NOMO-1 treated with dmso at 0.1 percent for 144 hours (cell line): ENCODE results near the gene SLC25A48.
"Not testable (repeated sequence)": the region's sequence is repeated elsewhere in the genome, so short reads cannot be mapped to it uniquely, and the experiment has no call there.

ENCODE experiments used
- DNase-seq: peaks from one replicate; lab custom pipeline; 2025; ENCODE audit not compliant: unreplicated experiment; lab: John Stamatoyannopoulos, UW

SLC25A48 gene

DNA sequence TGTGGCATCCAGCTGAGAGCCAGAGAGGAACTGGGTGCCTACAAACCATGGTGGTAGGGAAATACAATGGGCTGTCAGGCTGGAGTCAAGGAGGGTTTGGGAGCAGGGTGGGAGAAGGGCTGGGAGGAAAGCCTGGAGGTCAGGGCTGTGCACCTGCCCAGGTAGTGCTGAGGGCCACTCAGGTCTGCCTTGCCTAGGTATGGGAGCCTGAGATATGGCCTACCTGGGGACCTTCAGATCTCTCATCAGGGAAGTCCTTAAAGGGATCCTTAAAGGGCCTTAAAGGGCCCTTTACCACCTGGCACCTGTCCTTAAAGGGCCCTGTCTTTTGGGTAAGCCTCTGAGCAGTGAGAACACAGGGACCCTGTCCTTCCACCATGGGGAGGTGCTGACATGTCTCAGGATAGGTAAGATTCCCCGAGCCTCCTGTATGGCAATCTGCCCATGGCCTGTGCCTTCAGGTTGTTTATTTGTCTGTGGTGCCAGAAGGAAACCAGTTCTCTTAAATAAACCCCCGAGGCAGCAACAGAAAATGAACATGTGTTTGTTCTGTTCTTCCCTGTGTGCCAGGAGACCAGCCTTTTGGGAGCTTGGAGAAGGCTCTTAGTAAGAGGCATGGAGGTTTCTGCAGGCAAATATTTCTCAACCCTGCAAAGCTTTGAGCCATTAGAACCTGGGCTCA is 23.3 kb downstream of the SLC25A48 start:
- no peak for DNase-seq

DNA sequence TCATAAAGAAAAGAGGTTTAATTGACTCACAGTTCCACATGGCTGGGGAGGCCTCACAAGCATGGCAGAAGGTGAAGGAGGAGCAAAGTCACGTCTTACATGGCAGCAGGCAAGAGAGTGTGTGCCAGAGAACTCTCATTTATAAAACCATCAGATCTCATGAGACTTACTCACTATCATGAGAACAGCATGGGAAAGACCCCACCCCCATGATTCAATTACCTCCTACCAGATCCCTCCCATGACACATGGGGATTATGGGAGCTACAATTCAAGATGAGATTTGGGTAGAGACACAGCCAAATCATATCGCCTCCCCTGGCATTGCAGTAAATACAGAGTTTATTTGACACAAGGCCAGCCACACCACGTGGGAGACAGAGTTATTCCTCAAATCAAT is 24.7 kb downstream of the SLC25A48 start:
- not testable (repeated sequence) for DNase-seq

DNA sequence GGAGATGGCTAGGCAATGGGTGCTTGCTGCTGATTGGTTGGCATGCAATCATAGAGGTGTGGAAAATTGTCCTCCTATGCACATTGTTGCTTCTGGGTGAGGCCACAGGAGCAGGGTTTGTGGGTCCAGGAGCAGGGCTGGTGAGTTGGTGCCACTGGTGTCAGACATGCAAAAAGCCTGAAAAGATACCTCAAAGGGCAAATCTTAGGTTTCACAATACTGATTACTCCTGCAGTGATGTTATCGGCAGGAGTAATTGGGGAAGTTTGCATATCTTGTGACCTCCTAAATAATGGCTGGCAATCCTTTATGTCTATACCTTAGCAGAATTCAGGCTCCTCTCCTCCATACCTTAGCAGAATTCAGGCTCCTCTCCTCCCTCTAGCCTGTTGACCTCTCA is 25.2 kb downstream of the SLC25A48 start:
- DNase-seq = no peak

- no peak for DNase-seq
Observed at GRCh38 chr5:135861641-135862040, 27.2 kb downstream of the SLC25A48 start.

DNA sequence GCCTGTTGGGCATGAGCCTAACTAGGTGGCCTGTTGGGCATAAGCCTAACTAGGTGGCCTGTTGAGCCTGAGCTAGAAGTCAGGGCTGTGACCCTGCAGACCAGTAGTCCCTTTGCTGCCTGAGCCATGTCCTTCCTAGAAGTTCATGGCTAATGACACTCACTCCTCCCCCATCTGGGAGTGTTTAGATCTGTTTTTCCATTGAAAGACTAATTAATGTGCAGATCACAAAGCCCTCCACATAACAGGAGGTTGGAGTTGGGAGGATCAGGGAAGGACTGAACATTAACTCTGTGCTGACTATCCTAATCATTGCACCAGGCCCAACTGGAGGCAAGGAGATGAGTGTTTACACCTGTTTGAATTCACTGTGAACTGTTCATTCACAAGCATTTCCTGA is 27.6 kb downstream of the SLC25A48 start:
- no peak for DNase-seq

- DNase-seq = no peak
Observed at GRCh38 chr5:135862744-135863143, 28.3 kb downstream of the SLC25A48 start.

GRCh38 chr5:135864503-135865435 is 30.3 kb downstream of the SLC25A48 start:
- no peak for DNase-seq

DNA sequence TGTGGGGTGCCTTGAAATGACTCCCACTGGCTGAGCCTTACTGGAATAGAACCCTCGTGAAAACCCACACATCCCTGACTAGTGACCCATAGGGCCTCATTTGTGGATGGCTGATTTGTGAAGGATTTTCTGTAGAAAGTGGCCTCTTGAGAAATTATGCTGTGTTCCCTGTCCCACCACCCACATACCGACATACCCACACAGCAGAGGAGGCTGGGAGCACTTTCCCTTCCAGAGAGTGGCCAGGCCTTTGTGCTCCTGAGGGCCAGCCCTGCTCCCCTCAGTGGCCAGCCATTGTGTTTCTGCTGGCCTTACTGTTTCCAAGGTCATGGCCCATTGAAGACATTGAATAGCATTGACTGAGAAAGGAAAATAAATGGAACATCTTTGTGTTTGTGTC is 31.6 kb downstream of the SLC25A48 start:
- DNase-seq = no peak

- no peak for DNase-seq
Observed at GRCh38 chr5:135867599-135867998, 33.1 kb downstream of the SLC25A48 start.

DNA sequence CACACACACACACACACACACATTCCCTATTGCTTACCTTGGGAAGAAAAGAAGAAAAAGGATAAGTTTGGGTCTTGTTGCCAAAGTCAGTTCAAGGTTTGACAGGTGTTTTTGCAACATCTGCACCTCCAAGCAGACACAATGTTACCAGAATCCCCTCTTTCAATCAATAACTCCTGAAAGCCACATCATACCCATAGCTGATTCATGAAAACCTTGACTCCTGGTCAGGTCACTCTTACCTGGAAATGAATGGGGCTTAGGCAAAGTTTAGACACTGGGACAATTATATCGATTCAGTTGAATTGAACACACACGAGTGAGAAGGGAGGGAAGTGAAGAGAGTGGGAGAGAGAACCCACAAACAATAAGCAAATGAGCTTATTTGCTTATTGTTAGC is 34.2 kb downstream of the SLC25A48 start:
- DNase-seq = no peak

DNA sequence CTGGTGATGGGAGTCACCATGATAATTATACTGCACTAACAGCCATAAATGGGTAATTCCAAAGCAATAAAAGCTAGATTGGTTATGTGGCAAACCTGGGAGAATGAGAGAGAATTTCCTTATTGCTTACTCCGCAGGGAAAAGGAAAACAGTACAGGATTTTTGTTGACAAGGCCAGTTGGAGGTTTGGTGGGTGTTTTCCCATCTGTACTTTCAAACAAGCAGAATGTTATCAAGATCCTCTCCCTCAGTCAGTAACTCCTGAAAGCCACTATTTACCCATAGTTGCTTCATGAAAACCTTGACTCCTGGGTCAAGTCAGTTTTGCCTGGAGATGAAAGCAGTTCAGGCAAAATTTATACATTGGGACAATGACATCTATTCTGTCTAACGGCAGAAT is 34.8 kb downstream of the SLC25A48 start:
- DNase-seq = no peak

DNA sequence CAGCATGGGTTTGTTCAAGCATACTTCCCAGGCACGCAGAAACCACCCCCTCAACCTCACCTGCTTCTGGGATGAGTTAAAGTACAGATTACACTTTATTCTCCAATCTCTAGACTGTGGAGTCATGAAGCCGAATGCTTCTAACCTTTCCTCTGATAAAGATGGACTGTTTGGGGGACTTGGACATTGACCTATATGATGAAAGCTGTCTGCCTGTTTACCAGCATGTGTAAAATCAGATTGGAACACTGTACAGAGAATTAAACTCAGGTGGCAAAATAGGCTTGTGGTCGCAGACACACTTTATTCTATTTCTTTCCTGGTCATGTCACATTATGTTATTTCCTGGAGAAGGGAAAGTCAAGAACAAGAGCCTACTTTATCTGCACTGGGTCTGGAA is 35.5 kb downstream of the SLC25A48 start:
- DNase-seq = no peak

GRCh38 chr5:135871268-135871915 is 36.9 kb downstream of the SLC25A48 start:
- no peak for DNase-seq

DNA sequence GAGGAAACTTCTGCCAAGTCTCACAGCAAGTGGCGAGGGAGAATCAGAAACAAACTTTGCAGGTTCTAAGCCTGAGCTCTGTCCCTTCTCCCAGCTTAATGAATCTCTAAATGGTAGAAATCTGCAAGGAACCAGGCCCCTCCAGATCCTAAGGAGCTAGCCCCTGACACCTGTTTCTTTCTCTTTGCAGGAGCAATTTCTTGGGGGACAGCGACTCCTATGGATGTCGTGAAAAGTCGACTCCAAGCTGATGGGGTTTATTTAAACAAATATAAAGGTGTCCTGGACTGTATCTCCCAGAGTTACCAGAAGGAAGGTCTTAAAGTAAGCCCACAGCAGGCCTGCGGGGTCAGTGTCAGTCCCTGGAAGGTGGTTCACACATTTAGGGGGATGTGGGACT is 39.4 kb downstream of the SLC25A48 start:
- no peak for DNase-seq

DNA sequence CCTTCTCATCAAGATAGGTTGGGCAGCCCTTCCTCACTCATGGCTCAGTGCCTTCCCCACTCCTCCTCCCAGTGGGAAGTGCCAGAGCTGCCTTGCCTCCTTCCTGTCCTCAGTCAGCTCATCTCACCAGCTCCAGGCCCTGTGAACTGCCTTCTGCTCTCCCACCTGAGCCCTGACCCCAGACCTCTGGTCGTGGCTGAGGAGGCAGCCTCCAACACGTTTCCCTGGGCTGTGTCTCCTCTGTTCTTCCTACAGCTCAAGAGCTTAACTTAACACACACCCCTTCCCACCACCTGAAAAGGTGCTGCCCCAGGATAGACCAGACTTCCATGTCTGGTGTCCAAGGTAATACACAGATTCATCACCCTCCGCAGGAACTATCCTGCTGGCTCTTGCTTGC is 40.0 kb downstream of the SLC25A48 start:
- no peak for DNase-seq

- DNase-seq = no peak
Observed at GRCh38 chr5:135875567-135875966, 41.1 kb downstream of the SLC25A48 start.

DNA sequence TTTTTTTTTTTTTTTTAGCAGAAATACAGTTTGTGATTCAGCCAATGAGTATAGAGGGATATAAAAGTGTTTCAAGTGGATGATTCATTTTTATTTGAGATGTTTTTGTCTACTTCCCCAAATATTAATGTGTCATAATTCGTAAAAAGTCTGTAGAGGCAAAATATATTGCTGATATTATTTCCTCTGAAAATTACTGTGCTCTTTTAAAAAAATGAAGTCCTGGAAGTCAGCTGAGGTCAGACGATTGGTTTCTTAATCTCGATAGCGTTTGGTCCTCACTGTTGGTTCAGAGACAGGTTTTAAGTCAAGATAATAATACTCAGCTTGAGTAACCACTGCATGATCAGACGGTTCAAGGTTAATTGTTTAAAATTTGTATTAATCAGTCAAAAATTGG is 41.7 kb downstream of the SLC25A48 start:
- no peak for DNase-seq

DNA sequence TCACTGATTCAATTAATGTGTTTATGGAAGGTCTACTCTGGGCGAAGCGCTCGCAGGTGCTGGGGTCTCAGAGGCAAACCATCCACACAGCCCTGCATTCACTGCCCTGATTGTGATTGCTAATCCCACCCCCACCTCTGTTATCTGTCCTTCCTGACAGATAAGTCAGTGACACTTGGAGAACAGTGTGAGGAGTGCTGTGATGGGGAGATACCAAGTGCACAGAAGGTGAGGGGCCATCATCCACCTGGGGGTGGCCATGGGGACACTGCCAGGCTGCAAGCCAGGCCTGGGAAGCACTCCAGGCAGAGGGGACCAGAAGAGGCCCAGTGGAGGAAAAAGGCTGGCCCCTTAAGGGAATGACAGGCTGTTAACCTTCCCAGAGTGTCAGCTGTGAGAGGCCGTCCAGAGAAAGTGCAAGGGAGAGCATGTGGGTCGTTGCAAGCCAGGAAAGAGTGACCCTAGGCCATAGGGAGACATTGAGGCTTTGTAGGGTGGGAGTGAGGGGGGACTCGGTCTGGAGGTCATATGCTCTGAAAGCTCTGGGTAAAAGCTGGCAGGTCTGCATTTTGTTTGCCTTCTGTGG is 43.2 kb downstream of the SLC25A48 start:
- DNase-seq = no peak

- no peak for DNase-seq
Observed at GRCh38 chr5:135878156-135878620, 43.7 kb downstream of the SLC25A48 start.

DNA sequence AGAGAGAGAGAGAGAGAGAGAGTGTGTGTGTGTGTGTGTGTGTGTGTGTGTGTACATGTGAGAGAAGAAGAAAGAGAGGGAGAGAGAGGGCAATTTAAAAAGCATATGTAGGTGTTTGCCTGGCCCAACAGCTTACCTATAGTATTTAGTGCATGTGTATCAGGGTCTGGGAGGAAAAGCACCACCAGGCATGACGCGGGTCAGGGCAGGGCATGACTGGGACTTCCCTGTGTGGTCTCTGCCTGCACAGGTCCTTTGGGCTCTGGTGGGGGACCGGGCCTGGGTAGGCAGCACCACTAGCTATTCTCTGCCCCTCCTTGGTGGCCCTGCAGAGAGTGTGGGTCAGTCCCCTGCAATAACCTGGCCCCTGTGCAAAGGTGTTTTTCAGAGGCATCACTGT is 45.1 kb downstream of the SLC25A48 start:
- no peak for DNase-seq

DNA sequence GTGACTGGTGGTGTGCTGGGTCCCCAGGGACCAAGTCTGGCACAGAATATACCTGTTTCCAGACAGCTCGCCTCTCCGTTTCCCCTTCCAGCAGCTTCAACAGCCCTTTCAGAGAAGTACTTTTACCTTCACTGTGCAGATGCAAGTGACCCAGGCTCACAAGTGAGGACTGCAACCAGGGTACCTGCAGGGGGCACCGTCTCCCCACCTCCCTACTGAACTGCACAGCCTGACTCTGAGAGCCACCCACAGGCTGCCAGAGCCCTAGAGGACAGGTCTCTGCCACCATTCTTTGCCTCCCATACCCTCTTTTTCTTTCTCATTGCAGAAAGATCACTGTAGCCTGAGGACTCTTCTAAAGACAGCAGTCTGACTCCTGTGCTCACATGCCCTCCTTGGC is 45.8 kb downstream of the SLC25A48 start:
- DNase-seq = no peak
